GM10248 (cell line): ENCODE data around the gene CERT1.

ENCODE experiments used
- CTCF ChIA-PET: fragments of 300-600 bp; sonication (Branson Sonifier 250); formaldehyde crosslinking; extraction: SDS; loops from one replicate; lab custom pipeline; 2021; ENCODE audit warnings: antibody characterized with exemption; lab: Yijun Ruan, JAX
- POLR2A ChIA-PET: fragments of 350-650 bp; sonication (Branson Sonifier 250); formaldehyde crosslinking; extraction: SDS; loops from one replicate; lab custom pipeline; 2020; ENCODE audit warnings: antibody characterized with exemption; lab: Yijun Ruan, JAX
- DNase-seq: peaks from one replicate; pipeline ENCODE4 v3.0.0; 2012; ENCODE audit errors: extremely low spot score
- TF ChIP-seq, protein P1 (sequence below): IDR thresholded peaks from 2 replicates; pipeline ENCODE4 v1.5.1; 2012; ENCODE audit warnings: mild to moderate bottlenecking, low read depth; ENCODE audit errors: extremely low read depth, missing control alignments, control extremely low read depth

Gene CERT1

GRCh38 chr5:75374394-75374814 lies 137.0 kb downstream of the CERT1 start:
- TF ChIP-seq, protein P1, sequence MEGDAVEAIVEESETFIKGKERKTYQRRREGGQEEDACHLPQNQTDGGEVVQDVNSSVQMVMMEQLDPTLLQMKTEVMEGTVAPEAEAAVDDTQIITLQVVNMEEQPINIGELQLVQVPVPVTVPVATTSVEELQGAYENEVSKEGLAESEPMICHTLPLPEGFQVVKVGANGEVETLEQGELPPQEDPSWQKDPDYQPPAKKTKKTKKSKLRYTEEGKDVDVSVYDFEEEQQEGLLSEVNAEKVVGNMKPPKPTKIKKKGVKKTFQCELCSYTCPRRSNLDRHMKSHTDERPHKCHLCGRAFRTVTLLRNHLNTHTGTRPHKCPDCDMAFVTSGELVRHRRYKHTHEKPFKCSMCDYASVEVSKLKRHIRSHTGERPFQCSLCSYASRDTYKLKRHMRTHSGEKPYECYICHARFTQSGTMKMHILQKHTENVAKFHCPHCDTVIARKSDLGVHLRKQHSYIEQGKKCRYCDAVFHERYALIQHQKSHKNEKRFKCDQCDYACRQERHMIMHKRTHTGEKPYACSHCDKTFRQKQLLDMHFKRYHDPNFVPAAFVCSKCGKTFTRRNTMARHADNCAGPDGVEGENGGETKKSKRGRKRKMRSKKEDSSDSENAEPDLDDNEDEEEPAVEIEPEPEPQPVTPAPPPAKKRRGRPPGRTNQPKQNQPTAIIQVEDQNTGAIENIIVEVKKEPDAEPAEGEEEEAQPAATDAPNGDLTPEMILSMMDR, result no peak
- POLR2A ChIA-PET, result no interaction called here
- CTCF ChIA-PET, result interaction anchor here (1.1 to 2.9 kb wide), 2 partner anchors 12 to 13 kb away, joined by 3 to 7 read pairs; no protein-coding TSS in a partner anchor
- DNase-seq, result no peak

DNA sequence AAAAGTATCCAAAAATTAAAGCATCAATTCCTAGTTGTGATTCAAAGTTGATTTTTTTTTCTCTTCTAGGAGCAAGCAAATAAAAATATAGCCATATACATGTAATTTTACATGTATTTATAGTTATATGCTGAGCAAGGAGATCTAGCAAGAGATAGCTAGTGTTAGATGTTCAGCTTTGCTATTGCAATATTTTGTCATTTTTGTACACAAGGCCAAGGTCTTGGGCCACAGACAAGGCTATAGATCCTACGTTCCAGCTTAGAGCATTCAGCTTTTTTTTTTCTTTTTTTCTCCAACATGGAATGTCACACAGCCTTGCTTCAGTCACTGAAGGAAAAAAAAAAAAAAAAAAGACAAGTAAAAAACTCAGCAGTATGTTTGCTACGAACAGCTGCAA lies 137.6 kb downstream of the CERT1 start:
- no peak for DNase-seq
- ChIA-PET POLR2A (no interaction called here), CTCF (interaction anchor here (2.9 kb wide), 1 partner anchor 13 kb away, joined by 7 read pairs; no protein-coding TSS in a partner anchor)
- TF ChIP-seq, protein P1, result no peak

DNA sequence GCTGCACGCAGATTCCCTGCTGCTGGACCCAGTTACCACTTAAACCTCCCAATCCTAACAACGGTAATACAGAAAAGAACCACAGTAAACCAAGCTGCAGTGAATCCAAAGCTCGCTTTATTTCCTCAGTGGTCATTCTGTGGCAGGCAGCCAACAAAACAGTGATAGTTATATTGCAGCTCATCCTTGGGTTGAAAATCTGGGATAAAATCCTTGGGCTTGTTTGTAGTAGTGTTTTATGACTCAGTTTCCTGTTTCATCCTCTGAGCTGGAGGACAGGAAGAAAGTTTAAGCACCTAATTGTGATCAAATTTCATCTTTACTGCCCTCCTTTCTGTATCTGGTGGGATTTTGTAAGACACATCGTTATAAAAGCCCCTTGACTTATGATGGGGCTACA lies 143.0 kb downstream of the CERT1 start:
- no peak for DNase-seq
- TF ChIP-seq, protein P1, result no peak
- CTCF ChIA-PET, result interaction anchor here (0.9 kb wide), 1 partner anchor 307 kb away, joined by 3 read pairs; no protein-coding TSS in a partner anchor
- POLR2A ChIA-PET, result no interaction called here

DNA sequence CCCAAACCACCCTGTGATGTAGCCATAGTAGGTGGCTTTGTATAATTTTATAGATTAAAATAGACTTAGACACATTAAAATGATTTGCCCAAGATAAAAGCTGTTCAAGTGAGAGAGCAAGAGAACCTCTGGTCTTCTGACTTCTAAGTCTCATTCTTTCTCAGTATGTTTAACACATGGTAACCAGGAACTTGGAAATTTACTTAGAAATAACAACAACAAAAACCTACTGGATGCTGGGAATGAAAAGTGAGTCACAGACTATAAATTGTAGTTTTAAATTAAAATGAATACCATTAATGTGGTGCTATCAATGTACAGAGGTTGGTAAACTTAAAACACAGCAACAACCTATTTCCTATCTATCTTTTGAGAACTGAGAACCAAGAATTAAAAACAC lies 144.0 kb downstream of the CERT1 start:
- ChIA-PET CTCF (no interaction called here), POLR2A (interaction anchor here (0.6 kb wide), 1 partner anchor 349 kb away, joined by 3 read pairs; no protein-coding TSS in a partner anchor)
- DNase-seq, result no peak
- TF ChIP-seq, protein P1, result no peak

GRCh38 chr5:75366787-75367186 lies 144.6 kb downstream of the CERT1 start:
- ChIA-PET POLR2A (no interaction called here), CTCF (interaction anchor here (1.1 kb wide), 1 partner anchor 10 kb away, joined by 5 read pairs; no protein-coding TSS in a partner anchor)
- TF ChIP-seq, protein P1, result no peak
- DNase-seq, result peak; percentile 49

DNA sequence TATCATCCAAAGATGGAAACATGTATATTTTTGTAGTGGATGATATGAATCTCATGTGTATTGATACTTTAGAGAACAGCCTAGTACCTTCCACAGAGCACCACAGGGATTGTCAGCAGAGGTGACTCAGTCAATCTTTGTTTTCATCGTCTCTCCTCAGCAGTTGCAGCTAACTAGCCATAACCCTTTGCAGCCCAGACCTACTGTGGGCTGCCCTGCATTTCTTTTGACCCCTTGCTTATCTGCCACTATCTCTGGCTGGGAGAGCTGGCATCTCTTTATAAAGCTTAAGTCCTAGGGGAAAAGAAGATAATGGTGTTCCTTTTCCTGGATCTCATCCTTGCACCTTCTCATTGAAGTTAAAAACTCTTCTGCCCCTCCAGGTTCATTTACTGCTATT lies 145.7 kb downstream of the CERT1 start:
- ChIA-PET CTCF (interaction anchor here (1.1 to 1.3 kb wide), 3 partner anchors 11 to 18 kb away, joined by 3 to 5 read pairs (median 4); no protein-coding TSS in a partner anchor), POLR2A (interaction anchor here (1.2 kb wide), 1 partner anchor 29 kb away, joined by 5 read pairs; the partner anchor contains the start of gene HMGCR)
- no peak for DNase-seq
- TF ChIP-seq, protein P1, result no peak
